Neuronal stem cell (in vitro differentiated cells): Measurements from ENCODE around the gene OR2W1. TPM values are rescaled to one million over a fixed set of nuclear protein-coding genes. Genes with fewer than 3 reads are reported as not detected.

Experiments used
- DNase-seq: peaks from one replicate; pipeline ENCODE4 v3.0.0-alpha.2; 2013; ENCODE audit warnings: low spot score
- H2AFZ ChIP-seq: one replicate; pipeline ENCODE4 v1.6.1; 2013; ENCODE audit warnings: mild to moderate bottlenecking, low read length, inconsistent platforms
- H2AK5ac ChIP-seq: 2 replicates; pipeline ENCODE4 v1.6.1; 2013; ENCODE audit warnings: low read depth, mild to moderate bottlenecking, inconsistent platforms, low read length, moderate library complexity, mixed read lengths
- H2BK120ac ChIP-seq: 2 replicates; pipeline ENCODE4 v1.6.1; 2013; ENCODE audit warnings: low read depth, mild to moderate bottlenecking, inconsistent platforms, low read length, moderate library complexity, mixed read lengths
- H2BK12ac ChIP-seq: one replicate; pipeline ENCODE4 v1.6.1; 2013; ENCODE audit warnings: low read length, inconsistent platforms
- H2BK15ac ChIP-seq: 2 replicates; pipeline ENCODE4 v1.6.1; 2013; ENCODE audit warnings: mild to moderate bottlenecking, low read length, inconsistent platforms, mixed read lengths
- H2BK5ac ChIP-seq: one replicate; pipeline ENCODE4 v1.6.1; 2013; ENCODE audit warnings: inconsistent platforms, mild to moderate bottlenecking, low read length, moderate library complexity
- H3K14ac ChIP-seq: one replicate; pipeline ENCODE4 v1.6.1; 2013; ENCODE audit warnings: low read length, inconsistent platforms
- H3K18ac ChIP-seq: 2 replicates; pipeline ENCODE4 v1.6.1; 2013; ENCODE audit warnings: low read length, inconsistent platforms
- H3K23ac ChIP-seq: 2 replicates; pipeline ENCODE4 v1.6.1; 2013; ENCODE audit warnings: low read depth, mild to moderate bottlenecking, mixed read lengths, low read length, inconsistent platforms; ENCODE audit not compliant: poor library complexity
- H3K27ac ChIP-seq: replicated peaks from 3 replicates; pipeline ENCODE4 v1.5.1; 2013; ENCODE audit warnings: low read length, inconsistent platforms
- H3K27me3 ChIP-seq, 3 experiments: 2 replicates each; pipeline ENCODE4 v1.6.1; 2013; ENCODE audit warnings: low read length in 3 of 3, mild to moderate bottlenecking in 2 of 3, inconsistent platforms in 1 of 3, low read depth in 1 of 3, mixed read lengths in 1 of 3, moderate library complexity in 1 of 3; ENCODE audit not compliant: control insufficient read depth in 3 of 3, insufficient read depth in 3 of 3
- H3K36me3 ChIP-seq, 2 donors: replicated peaks in 1 of 2; 2 replicates each; pipeline ENCODE4 v1.6.1; 2013; ENCODE audit warnings: low read length in 2 of 2; ENCODE audit not compliant: control insufficient read depth in 2 of 2, insufficient read depth in 2 of 2
- H3K4ac ChIP-seq: 2 replicates; pipeline ENCODE4 v1.6.1; 2013; ENCODE audit warnings: inconsistent platforms, mild to moderate bottlenecking, low read length, moderate library complexity
- H3K4me1 ChIP-seq, 2 donors: 1 replicate in 1 of 2; 2 replicates in 1 of 2; pipeline ENCODE4 v1.6.1; 2013; ENCODE audit warnings: low read length in 2 of 2, low read depth in 1 of 2; ENCODE audit not compliant: control insufficient read depth in 2 of 2, insufficient read depth in 1 of 2
- H3K4me2 ChIP-seq: one replicate; pipeline ENCODE4 v1.6.1; 2013; ENCODE audit warnings: mild to moderate bottlenecking, low read length, inconsistent platforms; ENCODE audit not compliant: insufficient read depth, poor library complexity, severe bottlenecking
- H3K4me3 ChIP-seq, 2 donors: 2 replicates each; pipeline ENCODE4 v1.5.1; 2013; ENCODE audit warnings: low read length in 2 of 2, mild to moderate bottlenecking in 2 of 2, inconsistent platforms in 1 of 2, moderate library complexity in 1 of 2
- H3K79me1 ChIP-seq: one replicate; pipeline ENCODE4 v1.6.1; 2013; ENCODE audit warnings: low read depth, mild to moderate bottlenecking, inconsistent platforms, low read length, moderate library complexity
- H3K9ac ChIP-seq: one replicate; pipeline ENCODE4 v1.6.1; 2013; ENCODE audit warnings: mild to moderate bottlenecking, low read depth, low read length, inconsistent platforms; ENCODE audit not compliant: poor library complexity
- H3K9me3 ChIP-seq, 2 donors: replicated peaks in 1 of 2; 2 replicates each; pipeline versions ENCODE3 to v1.6.1; 2013; ENCODE audit warnings: low read length in 2 of 2, mild to moderate bottlenecking in 2 of 2, inconsistent platforms in 1 of 2, low read depth in 1 of 2, mixed read lengths in 1 of 2, moderate library complexity in 1 of 2; ENCODE audit not compliant: control insufficient read depth in 2 of 2, insufficient read depth in 1 of 2
- H4K8ac ChIP-seq: one replicate; pipeline ENCODE4 v1.6.1; 2013; ENCODE audit warnings: low read depth, mild to moderate bottlenecking, inconsistent platforms, low read length, moderate library complexity
- H4K91ac ChIP-seq: one replicate; pipeline ENCODE4 v1.6.1; 2013; ENCODE audit warnings: low read length, low read depth, mild to moderate bottlenecking, inconsistent platforms; ENCODE audit not compliant: poor library complexity
- WGBS, 2 donors: extraction: QIAGEN DNeasy Blood & Tissue Kit; methylation state at CpG; one replicate each; pipeline ENCODE4 v1.1.7; 2013; ENCODE audit warnings: missing lambda C conversion rate in 2 of 2, mixed read lengths in 1 of 2; ENCODE audit not compliant: insufficient read length in 2 of 2, insufficient replicate concordance in 1 of 2; ENCODE audit errors: extremely low coverage in 2 of 2; 5-methylcytosine and 5-hydroxymethylcytosine counted together
- polyA plus RNA-seq, 2 experiments: library from polyadenylated mRNA; stranded (reverse); fragments of 200-250 nt; gene quantifications; one replicate each; pipeline ENCODE4 v1.2.3, GENCODE V29; 2013

The OR2W1 gene, protein sequence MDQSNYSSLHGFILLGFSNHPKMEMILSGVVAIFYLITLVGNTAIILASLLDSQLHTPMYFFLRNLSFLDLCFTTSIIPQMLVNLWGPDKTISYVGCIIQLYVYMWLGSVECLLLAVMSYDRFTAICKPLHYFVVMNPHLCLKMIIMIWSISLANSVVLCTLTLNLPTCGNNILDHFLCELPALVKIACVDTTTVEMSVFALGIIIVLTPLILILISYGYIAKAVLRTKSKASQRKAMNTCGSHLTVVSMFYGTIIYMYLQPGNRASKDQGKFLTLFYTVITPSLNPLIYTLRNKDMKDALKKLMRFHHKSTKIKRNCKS
- not detected for polyA plus RNA-seq (2013, experiment 1 of 2)
- polyA plus RNA-seq (2013, experiment 2 of 2) = not detected

DNA sequence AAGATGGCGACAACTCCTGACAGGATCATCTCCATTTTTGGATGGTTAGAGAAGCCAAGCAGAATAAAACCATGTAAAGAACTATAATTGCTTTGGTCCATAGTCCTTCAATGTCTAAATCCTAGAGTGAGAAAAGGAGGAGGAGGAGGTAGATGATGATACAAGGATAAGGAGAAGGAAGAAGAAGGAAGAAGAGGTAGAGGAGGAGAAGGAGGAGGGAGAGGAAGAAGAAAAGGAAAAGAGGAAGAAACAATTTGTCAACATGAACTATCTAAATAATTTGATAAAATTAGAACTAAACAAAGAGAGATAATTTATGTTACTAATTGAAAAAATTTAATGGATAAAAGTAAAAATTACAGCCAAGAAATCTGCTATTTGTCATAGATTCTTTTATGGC, at the start of gene OR2W1:
TSS of gene OR2W1 (minus strand) at position 101 of the 400 bp plus-strand sequence. CDS start at position 101, 0 bp downstream.
- no peak within 1 kb of the TSS for H3K18ac ChIP-seq
- H3K27me3 ChIP-seq = peaks cover 0 to 8% (median 0%) of the 10 kb centered on the region in 3 experiments
- DNase-seq = no peak
- H3K36me3 ChIP-seq = no peaks in the 10 kb centered on the region
- H2BK12ac ChIP-seq = no peak within 1 kb of the TSS
- no peak within 1 kb of the TSS for H3K9ac ChIP-seq
- no peak within 1 kb of the TSS for H4K91ac ChIP-seq
- H3K14ac ChIP-seq = no peak within 1 kb of the TSS
- H2BK120ac ChIP-seq = no peak within 1 kb of the TSS
- no peak within 1 kb of the TSS for H2AFZ ChIP-seq
- H3K4me2 ChIP-seq = no peak within 1 kb of the TSS
- no peak within 1 kb of the TSS for H4K8ac ChIP-seq
- no peak within 1 kb of the TSS for H3K4me3 ChIP-seq
- H3K79me1 ChIP-seq = no peaks in the 10 kb centered on the region
- no peak within 1 kb of the TSS for H3K23ac ChIP-seq
- H2BK15ac ChIP-seq = no peak within 1 kb of the TSS
- no peak within 1 kb of the TSS for H2BK5ac ChIP-seq
- WGBS, 2 donors = no CpG with 5 or more reads among the region's 1 CpG
- no peaks in the 10 kb centered on the region for H3K9me3 ChIP-seq
- no peak within 1 kb of the TSS for H3K4ac ChIP-seq
- H2AK5ac ChIP-seq = no peak within 1 kb of the TSS
- H3K4me1 ChIP-seq = no peaks in the 10 kb centered on the region
- H3K27ac ChIP-seq = no peak within 1 kb of the TSS

DNA sequence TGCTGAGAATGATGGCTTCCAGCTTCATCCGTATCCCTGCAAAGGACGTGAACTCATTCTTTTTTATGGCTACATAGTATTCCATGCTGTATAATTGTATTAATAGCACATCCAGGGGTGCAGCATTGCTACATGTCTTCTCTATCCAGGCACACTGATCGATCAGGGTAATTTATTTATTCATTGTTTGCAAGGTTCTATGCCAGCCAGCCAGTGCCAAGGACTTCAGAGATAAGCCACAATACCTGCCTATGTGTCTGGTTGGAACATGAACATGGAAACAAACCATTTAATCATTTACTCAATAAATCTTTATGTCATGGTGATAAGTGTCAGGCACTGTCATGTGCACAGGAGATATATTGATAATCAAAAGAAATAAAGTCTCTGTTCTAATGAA, 48.0 kb upstream of the OR2W1 start:
- Histone ChIP-seq H3K23ac (no peak overlapping the region), H2BK120ac (no peak overlapping the region), H3K79me1 (no peaks in the 10 kb centered on the region), H2AFZ (no peak overlapping the region), H3K9ac (no peak overlapping the region), H3K4me2 (no peak overlapping the region), H2BK5ac (no peak overlapping the region), H3K14ac (no peak overlapping the region), H3K4me1 (no peaks in the 10 kb centered on the region), H2BK12ac (no peak overlapping the region), H4K91ac (no peak overlapping the region), H3K4me3 (no peak overlapping the region), H2BK15ac (no peak overlapping the region), H2AK5ac (no peak overlapping the region), H3K36me3 (no peaks in the 10 kb centered on the region), H3K27ac (no peak overlapping the region), H3K18ac (no peak overlapping the region), H3K4ac (no peak overlapping the region), H3K27me3 (no peaks in the 10 kb centered on the region), H4K8ac (no peak overlapping the region), H3K9me3 (no peaks in the 10 kb centered on the region)
- no CpG with 5 or more reads among the region's 3 CpGs for WGBS, 2 donors
- no peak for DNase-seq

DNA sequence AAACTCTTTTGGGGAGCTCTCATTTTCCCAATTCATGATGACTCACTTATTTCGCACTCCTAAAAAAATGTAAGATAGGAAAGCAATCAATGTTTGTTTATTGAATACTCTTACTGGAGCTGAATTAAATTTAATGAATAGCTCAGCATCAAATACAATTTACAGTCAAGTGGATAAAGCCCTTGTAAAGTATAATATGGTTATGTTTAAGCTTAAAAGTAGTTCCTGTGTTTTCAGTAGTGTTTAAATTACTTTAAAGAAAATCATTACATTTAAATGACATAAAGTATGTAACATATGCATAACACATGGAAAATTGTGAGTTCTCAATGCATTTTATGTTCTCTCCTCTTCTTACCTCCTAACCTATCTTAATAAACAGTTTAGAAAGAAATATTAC, 42.2 kb upstream of the OR2W1 start, which contains the start of gene OR2B3:
TSS of gene OR2B3 (minus strand) at position 101 of the 400 bp plus-strand sequence. CDS start at position 36, 65 bp downstream.
- H3K18ac ChIP-seq = no peak within 1 kb of the TSS
- H2AK5ac ChIP-seq = no peak within 1 kb of the TSS
- H2BK120ac ChIP-seq = no peak within 1 kb of the TSS
- no peak for DNase-seq
- no peak within 1 kb of the TSS for H4K91ac ChIP-seq
- no peak within 1 kb of the TSS for H3K23ac ChIP-seq
- WGBS, 2 donors = no CpG with 5 or more reads among the region's 1 CpG
- no peak within 1 kb of the TSS for H3K4ac ChIP-seq
- H2BK12ac ChIP-seq = no peak within 1 kb of the TSS
- H3K79me1 ChIP-seq = no peaks in the 10 kb centered on the region
- H3K36me3 ChIP-seq = no peaks in the 10 kb centered on the region
- no peak within 1 kb of the TSS for H3K14ac ChIP-seq
- H2BK15ac ChIP-seq = no peak within 1 kb of the TSS
- no peaks in the 10 kb centered on the region for H3K4me1 ChIP-seq
- no peaks in the 10 kb centered on the region for H3K27me3 ChIP-seq
- H3K27ac ChIP-seq = no peak within 1 kb of the TSS
- H3K4me2 ChIP-seq = no peak within 1 kb of the TSS
- H2BK5ac ChIP-seq = no peak within 1 kb of the TSS
- no peak within 1 kb of the TSS for H2AFZ ChIP-seq
- no peak within 1 kb of the TSS for H4K8ac ChIP-seq
- no peak within 1 kb of the TSS for H3K4me3 ChIP-seq
- no peaks in the 10 kb centered on the region for H3K9me3 ChIP-seq
- H3K9ac ChIP-seq = no peak within 1 kb of the TSS

DNA sequence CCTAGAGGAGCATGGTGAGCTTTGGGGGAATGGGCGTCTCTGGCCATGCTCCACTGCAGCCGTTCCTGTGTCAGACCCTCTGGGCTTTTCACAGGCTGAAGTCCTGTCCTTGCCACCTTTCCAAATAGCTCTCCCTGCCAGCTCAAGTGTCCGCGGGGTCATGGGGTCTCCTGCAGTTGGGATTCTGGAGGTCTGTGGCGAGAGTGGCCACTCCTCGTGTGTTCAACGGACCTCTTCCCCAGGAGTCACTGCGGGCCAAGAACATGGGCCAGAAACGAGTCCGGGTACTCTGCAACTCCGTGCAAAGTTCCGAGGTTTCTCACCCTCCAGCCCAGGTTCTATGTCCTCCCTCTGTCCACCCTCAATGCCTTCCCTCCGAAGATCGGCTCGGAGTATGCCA, 37.5 kb upstream of the OR2W1 start:
- Histone ChIP-seq H3K9ac (no peak overlapping the region), H2AK5ac (no peak overlapping the region), H3K9me3 (no peaks in the 10 kb centered on the region), H4K91ac (no peak overlapping the region), H3K27ac (no peak overlapping the region), H4K8ac (no peak overlapping the region), H3K14ac (no peak overlapping the region), H3K4me3 (no peak overlapping the region), H2BK15ac (no peak overlapping the region), H3K4me2 (no peak overlapping the region), H2BK5ac (no peak overlapping the region), H2BK12ac (no peak overlapping the region), H3K79me1 (no peaks in the 10 kb centered on the region), H3K36me3 (no peaks in the 10 kb centered on the region), H2AFZ (no peak overlapping the region), H2BK120ac (no peak overlapping the region), H3K4me1 (no peaks in the 10 kb centered on the region), H3K4ac (no peak overlapping the region), H3K18ac (no peak overlapping the region), H3K23ac (no peak overlapping the region), H3K27me3 (no peaks in the 10 kb centered on the region)
- WGBS, 2 donors = no CpG with 5 or more reads among the region's 15 CpGs
- no peak for DNase-seq
